ENCODE data around the gene TSPAN5.

- TF ChIP-seq CTCF (IDR thresholded peaks at IDR 0.05) (no peak), POLR2A (IDR thresholded peaks at IDR 0.05) (no peak)
Observed at GRCh38 chr4:98706200-98706813, 47.9 kb upstream of the TSPAN5 start.

All from suprapubic skin (tissue), 3 donors.